Suprapubic skin (tissue), 4 donors: ENCODE measurements around the gene KCNJ9. TPM values are rescaled to one million over a fixed set of nuclear protein-coding genes. Genes with fewer than 3 reads are reported as not detected.

Experiments used
- DNase-seq, 2 donors: peaks; one replicate each; pipeline ENCODE4 v3.0.0-alpha.2; 2019; ENCODE audit warnings: low spot score in 2 of 2
- H3K27ac ChIP-seq: fragments of 200-600 bp; sonication (generic); one replicate; pipeline ENCODE4 v1.5.1; 2019
- H3K27me3 ChIP-seq: fragments of 200-600 bp; sonication (generic); one replicate; pipeline ENCODE4 v1.5.1; 2019
- H3K36me3 ChIP-seq: fragments of 200-600 bp; sonication (generic); one replicate; pipeline ENCODE4 v1.5.1; 2019
- H3K4me1 ChIP-seq: fragments of 200-600 bp; sonication (generic); one replicate; pipeline ENCODE4 v1.5.1; 2019
- H3K4me3 ChIP-seq: fragments of 200-600 bp; sonication (generic); one replicate; pipeline ENCODE4 v1.5.1; 2019; ENCODE audit warnings: mild to moderate bottlenecking
- H3K9me3 ChIP-seq: fragments of 200-600 bp; sonication (generic); one replicate; pipeline ENCODE4 v1.5.1; 2019
- EP300 ChIP-seq: sonication (generic); formaldehyde crosslinking; IDR thresholded peaks from one replicate; pipeline ENCODE4 v1.6.1; 2017; ENCODE audit warnings: antibody characterized with exemption
- POLR2A ChIP-seq, 2 donors: fragments of 450-650 bp; IDR thresholded peaks; one replicate each; pipeline ENCODE4 v1.6.1; 2017; ENCODE audit warnings: antibody characterized with exemption in 2 of 2, mild to moderate bottlenecking in 2 of 2, moderate library complexity in 2 of 2
- POLR2AphosphoS5 ChIP-seq, 3 donors: sonication (generic); formaldehyde crosslinking; IDR thresholded peaks; one replicate each; pipeline ENCODE4 v1.6.1; 2017; ENCODE audit warnings: antibody characterized with exemption in 3 of 3
- WGBS: methylation state at CpG from one replicate; pipeline ENCODE4 v1.1.5; 2018; 5-methylcytosine and 5-hydroxymethylcytosine counted together
- total RNA-seq, 4 donors: library from RNA; depleted of rRNA; stranded (reverse); fragments of >200 nt; gene quantifications; one replicate each; pipeline ENCODE4 v1.1.0, GENCODE V29; 2016
- TF ChIP-seq, protein P1 (sequence below), 2 donors: fragments of 200-600 bp in 1 of 2; fragments of 450-650 bp in 1 of 2; sonication (generic) in 1 of 2; IDR thresholded peaks; one replicate each; pipeline ENCODE4 v1.5.1; 2016 to 2019; ENCODE audit warnings: antibody characterized with exemption in 2 of 2, mild to moderate bottlenecking in 1 of 2, moderate library complexity in 1 of 2

Gene KCNJ9
- total RNA-seq, 4 donors from 2014 or later = 0.13 TPM; not detected in 3

DNA sequence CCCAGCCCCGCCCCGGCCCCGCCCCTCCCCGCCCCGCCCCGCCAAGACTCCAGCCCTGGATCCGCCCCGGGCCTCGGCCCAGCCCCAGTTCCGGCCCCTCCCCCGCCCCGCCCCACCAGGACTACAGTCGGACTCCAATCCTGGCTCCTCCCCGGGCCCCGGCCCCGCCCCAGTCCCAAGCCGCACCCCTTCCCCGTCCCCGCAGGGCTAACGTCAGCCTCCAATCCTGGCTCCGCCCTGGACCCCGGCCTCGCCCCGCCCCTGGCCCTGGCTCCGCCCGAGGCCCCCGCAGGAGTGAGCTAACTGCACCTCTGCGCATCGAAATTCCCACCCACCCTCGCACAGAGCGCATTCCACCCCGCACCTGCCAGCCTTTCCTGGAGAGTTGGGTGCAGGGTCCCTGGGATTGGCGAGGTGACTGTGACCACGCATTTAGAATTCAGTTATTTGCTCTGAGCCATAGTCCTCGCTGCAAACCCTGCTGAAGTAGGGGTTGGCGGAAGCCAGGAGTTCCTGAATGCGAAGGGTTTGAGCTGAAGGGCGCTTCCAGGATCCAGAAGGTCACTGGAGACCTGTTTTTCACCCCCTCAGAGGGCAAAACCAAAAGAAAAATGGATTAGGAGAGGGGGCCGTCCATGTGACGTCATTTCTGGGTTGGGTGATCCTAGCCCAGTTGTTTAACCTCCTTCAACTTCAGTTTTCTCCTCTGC, 17.7 kb downstream of the KCNJ9 start:
- no peaks in the 10 kb centered on the region for H3K27me3 ChIP-seq
- DNase-seq = peak; percentile 99
- H3K9me3 ChIP-seq = no peaks in the 10 kb centered on the region
- peaks cover 65% of the 10 kb centered on the region for H3K4me1 ChIP-seq
- TF ChIP-seq POLR2A (IDR thresholded peaks at IDR 0.05) (peak; percentile 33 to 63), POLR2AphosphoS5 (IDR thresholded peaks at IDR 0.05) (no peak), EP300 (no peak)
- TF ChIP-seq, protein P1, sequence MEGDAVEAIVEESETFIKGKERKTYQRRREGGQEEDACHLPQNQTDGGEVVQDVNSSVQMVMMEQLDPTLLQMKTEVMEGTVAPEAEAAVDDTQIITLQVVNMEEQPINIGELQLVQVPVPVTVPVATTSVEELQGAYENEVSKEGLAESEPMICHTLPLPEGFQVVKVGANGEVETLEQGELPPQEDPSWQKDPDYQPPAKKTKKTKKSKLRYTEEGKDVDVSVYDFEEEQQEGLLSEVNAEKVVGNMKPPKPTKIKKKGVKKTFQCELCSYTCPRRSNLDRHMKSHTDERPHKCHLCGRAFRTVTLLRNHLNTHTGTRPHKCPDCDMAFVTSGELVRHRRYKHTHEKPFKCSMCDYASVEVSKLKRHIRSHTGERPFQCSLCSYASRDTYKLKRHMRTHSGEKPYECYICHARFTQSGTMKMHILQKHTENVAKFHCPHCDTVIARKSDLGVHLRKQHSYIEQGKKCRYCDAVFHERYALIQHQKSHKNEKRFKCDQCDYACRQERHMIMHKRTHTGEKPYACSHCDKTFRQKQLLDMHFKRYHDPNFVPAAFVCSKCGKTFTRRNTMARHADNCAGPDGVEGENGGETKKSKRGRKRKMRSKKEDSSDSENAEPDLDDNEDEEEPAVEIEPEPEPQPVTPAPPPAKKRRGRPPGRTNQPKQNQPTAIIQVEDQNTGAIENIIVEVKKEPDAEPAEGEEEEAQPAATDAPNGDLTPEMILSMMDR (IDR thresholded peaks at IDR 0.05) = no peak
- H3K4me3 ChIP-seq = peak overlapping the region; percentile 79
- H3K36me3 ChIP-seq = peaks cover 8% of the 10 kb centered on the region
- 4% methylated on average over 9 of the region's 40 CpGs for WGBS
- H3K27ac ChIP-seq = peak overlapping the region; percentile 84

DNA sequence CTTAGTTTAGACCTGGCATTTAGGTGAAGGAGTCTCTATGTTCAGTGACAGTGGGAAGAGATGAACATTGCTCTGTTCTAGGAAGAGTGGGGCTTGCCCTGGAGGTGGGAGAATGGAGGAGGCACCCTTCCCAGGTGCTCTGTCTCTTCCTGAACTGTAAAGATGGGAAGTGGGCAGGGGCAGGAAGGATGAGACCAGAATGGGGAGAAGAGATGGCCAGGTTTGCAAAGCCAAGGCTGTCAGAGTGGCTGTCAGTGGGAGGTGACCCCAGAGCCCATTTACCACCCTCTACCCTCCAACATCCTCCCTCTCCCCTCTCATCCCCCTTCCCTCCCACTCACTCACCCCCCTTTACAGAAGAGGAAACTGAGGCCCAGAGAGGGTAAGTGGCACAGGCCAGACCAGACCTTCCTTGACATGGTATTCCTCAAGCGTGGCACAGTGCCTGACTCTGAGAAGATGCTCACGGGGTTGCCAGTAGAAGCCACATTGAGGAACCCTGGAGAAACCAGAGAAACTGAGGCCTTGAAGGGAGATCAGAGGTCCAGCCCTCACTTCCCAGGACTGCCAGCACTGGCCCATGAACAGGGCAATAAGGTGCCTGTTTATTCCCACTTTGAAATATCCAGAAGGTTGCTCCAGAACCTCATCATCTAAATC, 18.5 kb downstream of the KCNJ9 start:
- peaks cover 69% of the 10 kb centered on the region for H3K4me1 ChIP-seq
- 79% methylated on average over 2 of the region's 2 CpGs for WGBS

DNA sequence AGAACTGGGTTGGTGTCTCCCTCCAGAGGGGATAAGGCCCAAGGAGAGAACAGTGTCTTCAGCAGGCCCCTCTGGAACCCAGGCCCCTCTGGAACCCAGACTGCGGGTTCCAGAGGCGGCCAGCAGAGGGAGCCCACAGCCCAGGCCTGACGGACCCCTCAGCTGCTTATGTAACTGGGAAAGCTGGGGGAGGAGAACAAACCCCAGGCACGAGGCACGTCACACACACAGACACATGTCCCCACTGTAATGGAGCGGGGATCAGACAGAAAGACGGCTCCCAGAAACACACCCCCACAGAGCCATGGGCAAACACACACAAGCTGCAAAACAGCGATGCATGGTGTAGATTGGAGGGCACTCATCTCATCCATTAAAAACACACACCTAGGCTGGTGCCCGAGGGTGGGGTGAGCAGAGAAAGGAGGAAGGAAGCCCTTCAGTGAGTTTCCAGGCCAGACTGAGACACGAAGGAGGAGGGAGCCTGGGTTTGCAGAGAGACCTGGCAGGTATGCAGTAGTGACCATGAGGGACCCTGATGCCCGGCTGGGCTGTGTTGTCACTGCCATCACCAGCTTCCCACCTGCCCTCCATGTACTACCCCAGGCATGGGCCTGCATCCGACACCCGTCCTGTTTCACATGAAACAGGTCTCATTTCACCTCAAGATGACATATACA, 19.8 kb downstream of the KCNJ9 start:
- Histone ChIP-seq H3K36me3 (no peaks in the 10 kb centered on the region), H3K27ac (peak overlapping the region; percentile 46), H3K4me3 (no peak overlapping the region), H3K9me3 (no peaks in the 10 kb centered on the region), H3K27me3 (no peaks in the 10 kb centered on the region), H3K4me1 (peaks cover 59% of the 10 kb centered on the region)
- peak; percentile 84 to 89 for DNase-seq
- no peak for TF ChIP-seq EP300
- TF ChIP-seq, protein P1 (IDR thresholded peaks at IDR 0.05) = peak; percentile 94 to 95
- peak in 1 of 3 donors; percentile 24 for TF ChIP-seq POLR2AphosphoS5 (IDR thresholded peaks at IDR 0.05)
- no peak for TF ChIP-seq POLR2A (IDR thresholded peaks at IDR 0.05)
- 31% methylated on average over 11 of the region's 13 CpGs for WGBS

More for the DNA sequence above, 18.5 kb downstream of the KCNJ9 start:
- TF ChIP-seq POLR2A (IDR thresholded peaks at IDR 0.05) (no peak), POLR2AphosphoS5 (IDR thresholded peaks at IDR 0.05) (no peak), EP300 (no peak)
- TF ChIP-seq, protein P1 (IDR thresholded peaks at IDR 0.05) = no peak
- Histone ChIP-seq H3K9me3 (no peaks in the 10 kb centered on the region), H3K27ac (peak overlapping the region; percentile 84), H3K27me3 (no peaks in the 10 kb centered on the region), H3K4me3 (no peak overlapping the region), H3K36me3 (peaks cover 1% of the 10 kb centered on the region)
- DNase-seq = no peak

DNA sequence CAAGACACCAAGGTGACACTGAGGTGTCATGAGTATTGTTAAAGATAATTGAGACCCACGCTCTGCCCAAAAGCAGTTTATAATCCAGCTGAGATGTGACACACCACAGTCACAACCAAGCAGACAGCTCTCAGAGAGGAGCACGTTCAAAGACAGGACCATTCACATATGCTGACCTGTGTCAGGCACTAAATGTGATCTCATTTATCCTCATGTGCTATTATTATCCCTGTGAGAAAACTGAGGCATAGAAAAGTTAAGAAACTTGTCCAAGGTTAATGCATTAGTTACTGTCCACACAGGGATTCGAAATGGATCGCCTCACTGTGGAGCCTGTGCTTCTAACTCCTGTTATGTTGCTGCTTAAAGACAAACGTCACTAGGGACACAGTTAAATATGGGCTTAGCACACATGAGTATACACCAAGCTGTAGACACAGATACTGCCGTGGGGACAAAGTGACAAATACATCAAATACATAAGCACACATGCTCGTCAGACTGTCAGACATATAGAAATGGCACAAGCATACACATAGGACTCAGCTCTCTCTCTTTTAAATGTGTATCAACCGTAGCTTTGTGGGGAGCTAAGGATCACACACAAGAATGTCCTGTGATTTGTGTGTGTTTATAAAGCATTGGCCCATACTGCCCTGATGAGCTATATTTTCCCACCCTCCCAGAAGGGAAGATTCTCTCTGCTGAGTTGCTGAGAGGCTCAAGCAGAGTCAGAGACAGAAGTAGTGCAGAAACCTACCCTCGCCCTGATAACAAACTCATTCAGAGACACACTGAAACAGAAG, 20.6 kb downstream of the KCNJ9 start:
- Histone ChIP-seq H3K27ac (peak overlapping the region; percentile 46), H3K4me3 (no peak overlapping the region), H3K36me3 (no peaks in the 10 kb centered on the region), H3K4me1 (peaks cover 51% of the 10 kb centered on the region), H3K27me3 (no peaks in the 10 kb centered on the region), H3K9me3 (no peaks in the 10 kb centered on the region)
- TF ChIP-seq EP300 (no peak), POLR2A (IDR thresholded peaks at IDR 0.05) (no peak), POLR2AphosphoS5 (IDR thresholded peaks at IDR 0.05) (no peak)
- TF ChIP-seq, protein P1 (IDR thresholded peaks at IDR 0.05) = no peak
- DNase-seq = no peak
- 78% methylated on average over 9 of the region's 9 CpGs for WGBS
